Measurements from ENCODE around the gene CAMK1D. TPM values are rescaled to one million over a fixed set of nuclear protein-coding genes. Genes with fewer than 3 reads are reported as not detected.

Gene CAMK1D
- total and polyA plus RNA-seq, 2 of the 8 experiments (the other 6 are each of a cell fraction or from before 2014, with no cell fraction given) = 3.5 to 10.6 TPM

- H3K18ac ChIP-seq (ENCODE audit: extremely low read depth, low read length) = no peak overlapping the region
- no peak overlapping the region for H2BK12ac ChIP-seq (ENCODE audit: low read depth, low read length)
- FAIRE-seq (no peak), DNase-seq (ENCODE audit: low read depth in 1 of 2, low spot score in 2 of 2) (no peak)
- H3K79me1 ChIP-seq (ENCODE audit: low read depth, low read length) = no peaks in the 10 kb centered on the region
- H3K27me3 ChIP-seq (replicated peaks in 1 of 4; ENCODE audit: control insufficient read depth in 3 of 4, extremely low read depth in 1 of 4, insufficient read depth in 3 of 4, low read length in 3 of 4) = no peaks in the 10 kb centered on the region
- no peak overlapping the region for H2BK5ac ChIP-seq (ENCODE audit: low read depth, low read length)
- no peak overlapping the region for H3K9ac ChIP-seq (replicated peaks in 1 of 4; ENCODE audit: extremely low read depth in 1 of 4, low read depth in 3 of 4, low read length in 3 of 4)
- H4K20me1 ChIP-seq (replicated peaks in 1 of 2; ENCODE audit: control insufficient read depth in 1 of 2, insufficient read depth in 2 of 2, low read length in 2 of 2) = no peaks in the 10 kb centered on the region
- H2BK20ac ChIP-seq (ENCODE audit: low read length) = no peak overlapping the region
- peaks cover 0 to 2% of the 10 kb centered on the region in 2 experiments; a peak in 1 of 4 replicates for H3K9me3 ChIP-seq (ENCODE audit: insufficient read depth in 2 of 2, low read depth in 1 of 2, low read length in 1 of 2)
- H2AK5ac ChIP-seq (ENCODE audit: low read depth, low read length) = no peak overlapping the region
- no peak overlapping the region for H2BK15ac ChIP-seq (ENCODE audit: low read length)
- no peaks in the 10 kb centered on the region; the same call in 1 of the 2 replicates for H3K23me2 ChIP-seq (ENCODE audit: low read depth, low read length)
- H3K27ac ChIP-seq (ENCODE audit: low read depth, low read length) = no peak overlapping the region
- no peak overlapping the region for H2BK120ac ChIP-seq (replicated peaks; ENCODE audit: low read depth, low read length)
- H3K79me2 ChIP-seq (ENCODE audit: control insufficient read depth in 1 of 2, insufficient read depth in 2 of 2, low read length in 2 of 2) = no peaks in the 10 kb centered on the region
- no peak overlapping the region for H3K4ac ChIP-seq (replicated peaks; ENCODE audit: insufficient read length, low read depth, low read length)
- H3K4me3 ChIP-seq (ENCODE audit: extremely low read depth in 1 of 4, insufficient read depth in 2 of 4, low read depth in 3 of 4, low read length in 4 of 4) = no peak overlapping the region
- no peak overlapping the region for H4K91ac ChIP-seq (replicated peaks; ENCODE audit: insufficient read length, low read length)
- no peak overlapping the region for H3K56ac ChIP-seq (replicated peaks; ENCODE audit: insufficient read length, low read depth, low read length)
- ChIA-PET POLR2A (ENCODE audit: partially characterized antibody) (no interaction called here), CTCF (ENCODE audit: partially characterized antibody) (no interaction called here)
- H4K8ac ChIP-seq (ENCODE audit: extremely low read depth, insufficient read depth, low read length) = no peak overlapping the region
- no peaks in the 10 kb centered on the region; a peak in 1 of 7 replicates for H3K4me1 ChIP-seq (replicated peaks in 1 of 4; ENCODE audit: control insufficient read depth in 3 of 4, insufficient read depth in 4 of 4, low read length in 3 of 4)
- no peak overlapping the region for H3K23ac ChIP-seq (ENCODE audit: insufficient read length)
- no peak overlapping the region for H3K4me2 ChIP-seq (ENCODE audit: insufficient read depth in 1 of 2, low read depth in 2 of 2, low read length in 2 of 2)
- 95% methylated on average over 1 of the region's 1 CpG; no CpG with 5 or more reads in 1 of the 2 experiments for WGBS, 2 experiments (ENCODE audit: extremely low coverage in 1 of 2, insufficient coverage in 1 of 2, insufficient read length in 1 of 2, insufficient replicate concordance in 2 of 2, low coverage in 1 of 2, low lambda C conversion rate in 2 of 2, missing lambda C conversion rate in 1 of 2)
- no peak overlapping the region for H2AFZ ChIP-seq (ENCODE audit: low read length)
- no peak overlapping the region for H4K5ac ChIP-seq (ENCODE audit: insufficient read length, low read depth, low read length)
- H3K36me3 ChIP-seq (ENCODE audit: control insufficient read depth in 2 of 4, insufficient read depth in 4 of 4, low read length in 3 of 4) = no peaks in the 10 kb centered on the region
- H3K14ac ChIP-seq (ENCODE audit: insufficient read length) = no peak overlapping the region
- TF ChIP-seq HDAC2 (IDR thresholded peaks at IDR 0.05; ENCODE audit: borderline replicate concordance in 1 of 2, low read depth in 2 of 2, low read length in 2 of 2) = no peak
- TF ChIP-seq HDAC6 (IDR thresholded peaks at IDR 0.05; ENCODE audit: low read depth, low read length) = no peak
- TF ChIP-seq ASH2L (IDR thresholded peaks at IDR 0.05; ENCODE audit: low read length) = no peak
- TF ChIP-seq JUND (IDR thresholded peaks at IDR 0.05; ENCODE audit: low read length) = no peak
- no peak for TF ChIP-seq EZH2 (IDR thresholded peaks at IDR 0.05; ENCODE audit: low read depth, low read length, severe bottlenecking)
- TF ChIP-seq POU5F1 (IDR thresholded peaks at IDR 0.05; ENCODE audit: low read depth, low read length) = no peak
- no peak for TF ChIP-seq SP4 (IDR thresholded peaks at IDR 0.05; ENCODE audit: low read length)
- TF ChIP-seq RFX5 (IDR thresholded peaks at IDR 0.05; ENCODE audit: borderline replicate concordance, low read depth, low read length) = no peak
- no peak for TF ChIP-seq CEBPB (IDR thresholded peaks at IDR 0.05; ENCODE audit: low read depth, low read length)
- TF ChIP-seq, protein P1, sequence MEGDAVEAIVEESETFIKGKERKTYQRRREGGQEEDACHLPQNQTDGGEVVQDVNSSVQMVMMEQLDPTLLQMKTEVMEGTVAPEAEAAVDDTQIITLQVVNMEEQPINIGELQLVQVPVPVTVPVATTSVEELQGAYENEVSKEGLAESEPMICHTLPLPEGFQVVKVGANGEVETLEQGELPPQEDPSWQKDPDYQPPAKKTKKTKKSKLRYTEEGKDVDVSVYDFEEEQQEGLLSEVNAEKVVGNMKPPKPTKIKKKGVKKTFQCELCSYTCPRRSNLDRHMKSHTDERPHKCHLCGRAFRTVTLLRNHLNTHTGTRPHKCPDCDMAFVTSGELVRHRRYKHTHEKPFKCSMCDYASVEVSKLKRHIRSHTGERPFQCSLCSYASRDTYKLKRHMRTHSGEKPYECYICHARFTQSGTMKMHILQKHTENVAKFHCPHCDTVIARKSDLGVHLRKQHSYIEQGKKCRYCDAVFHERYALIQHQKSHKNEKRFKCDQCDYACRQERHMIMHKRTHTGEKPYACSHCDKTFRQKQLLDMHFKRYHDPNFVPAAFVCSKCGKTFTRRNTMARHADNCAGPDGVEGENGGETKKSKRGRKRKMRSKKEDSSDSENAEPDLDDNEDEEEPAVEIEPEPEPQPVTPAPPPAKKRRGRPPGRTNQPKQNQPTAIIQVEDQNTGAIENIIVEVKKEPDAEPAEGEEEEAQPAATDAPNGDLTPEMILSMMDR (IDR thresholded peaks at IDR 0.05; ENCODE audit: control extremely low read depth in 1 of 3, insufficient read depth in 1 of 3, low read depth in 1 of 3, low read length in 3 of 3) = no peak
- no peak for TF ChIP-seq EGR1 (IDR thresholded peaks at IDR 0.05; ENCODE audit: borderline replicate concordance, low read depth, low read length)
- TF ChIP-seq CHD1 (IDR thresholded peaks at IDR 0.05; ENCODE audit: low read depth, low read length) = no peak
Observed at GRCh38 chr10:12791728-12792127, 442.4 kb downstream of the CAMK1D start.

All from H1 (cell line).